Peyer's patch (tissue), 4 donors: ENCODE results near the gene DZANK1.

Experiments used
- CTCF ChIP-seq, 6 experiments: fragments of 450-650 bp in 4 of 6; fragments of 200-600 bp in 2 of 6; sonication (generic) in 1 of 6; IDR thresholded peaks; one replicate each; pipeline ENCODE4 v1.5.1; 2017 to 2019; ENCODE audit warnings: antibody characterized with exemption in 6 of 6, mild to moderate bottlenecking in 3 of 6, moderate library complexity in 1 of 6
- POLR2A ChIP-seq, 2 donors: fragments of 450-650 bp; IDR thresholded peaks; one replicate each; pipeline ENCODE4 v1.5.1; 2017; ENCODE audit warnings: antibody characterized with exemption in 2 of 2, mild to moderate bottlenecking in 2 of 2, moderate library complexity in 2 of 2

GRCh38 chr20:18465536-18466200, 1.2 kb downstream of the DZANK1 start:
- TF ChIP-seq CTCF (IDR thresholded peaks at IDR 0.05) (no peak), POLR2A (IDR thresholded peaks at IDR 0.05) (no peak)
